HG02884 (cell line): ENCODE data around the gene CELA3B.
"Not testable (repeated sequence)": the region's sequence is repeated elsewhere in the genome, so short reads cannot be mapped to it uniquely, and the experiment has no call there.

ENCODE experiments used
- ATAC-seq: cut with Tn5 transposase; IDR thresholded peaks from one replicate; pipeline ENCODE4 v1.9.1; 2021; ENCODE audit warnings: mild to moderate bottlenecking, moderate library complexity; ENCODE audit not compliant: unreplicated experiment

The CELA3B gene

DNA sequence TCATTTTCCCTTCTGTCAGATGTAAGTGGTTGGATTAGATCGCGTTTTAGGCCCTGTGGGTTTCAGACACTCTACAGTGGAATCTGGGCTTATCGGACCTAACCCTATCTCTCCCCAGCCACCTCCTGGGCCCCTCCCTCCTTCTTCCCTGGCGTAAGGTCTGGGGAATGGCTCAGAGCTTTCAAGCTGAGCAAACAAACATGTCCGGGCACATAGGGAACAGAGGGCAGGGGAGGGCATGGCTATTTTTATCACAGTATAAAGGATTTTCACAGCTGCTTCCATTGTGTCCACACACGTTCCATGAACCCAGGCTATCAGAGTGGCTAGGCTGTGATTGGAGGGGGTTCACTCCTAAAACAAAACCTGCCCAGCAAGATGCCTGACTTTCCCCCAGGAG lies 2.1 kb upstream of the CELA3B start:
- ATAC-seq, result not testable (repeated sequence)

DNA sequence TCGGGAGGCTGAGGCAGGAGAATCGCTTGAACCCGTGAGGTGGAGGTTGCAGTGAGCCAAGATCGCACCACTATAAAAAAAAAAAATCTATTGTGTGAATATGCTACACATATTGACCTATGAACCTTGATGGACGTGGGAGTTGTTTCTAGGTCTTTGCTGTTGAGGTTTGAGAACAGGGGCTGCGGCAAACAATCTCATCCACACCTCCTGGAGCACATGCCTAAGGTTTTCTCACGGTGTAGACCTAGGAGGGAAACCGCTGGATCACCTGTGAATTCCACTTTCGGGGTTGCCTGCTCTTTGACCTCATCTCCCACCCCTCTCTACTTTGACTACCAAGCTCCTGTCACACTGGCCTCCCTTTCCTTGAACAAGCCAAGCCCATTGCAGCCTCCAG lies 1.5 kb upstream of the CELA3B start:
- ATAC-seq, result not testable (repeated sequence)

- ATAC-seq, result not testable (repeated sequence)
Measured at GRCh38 chr1:21978209-21978608, 1.4 kb downstream of the CELA3B start.

DNA sequence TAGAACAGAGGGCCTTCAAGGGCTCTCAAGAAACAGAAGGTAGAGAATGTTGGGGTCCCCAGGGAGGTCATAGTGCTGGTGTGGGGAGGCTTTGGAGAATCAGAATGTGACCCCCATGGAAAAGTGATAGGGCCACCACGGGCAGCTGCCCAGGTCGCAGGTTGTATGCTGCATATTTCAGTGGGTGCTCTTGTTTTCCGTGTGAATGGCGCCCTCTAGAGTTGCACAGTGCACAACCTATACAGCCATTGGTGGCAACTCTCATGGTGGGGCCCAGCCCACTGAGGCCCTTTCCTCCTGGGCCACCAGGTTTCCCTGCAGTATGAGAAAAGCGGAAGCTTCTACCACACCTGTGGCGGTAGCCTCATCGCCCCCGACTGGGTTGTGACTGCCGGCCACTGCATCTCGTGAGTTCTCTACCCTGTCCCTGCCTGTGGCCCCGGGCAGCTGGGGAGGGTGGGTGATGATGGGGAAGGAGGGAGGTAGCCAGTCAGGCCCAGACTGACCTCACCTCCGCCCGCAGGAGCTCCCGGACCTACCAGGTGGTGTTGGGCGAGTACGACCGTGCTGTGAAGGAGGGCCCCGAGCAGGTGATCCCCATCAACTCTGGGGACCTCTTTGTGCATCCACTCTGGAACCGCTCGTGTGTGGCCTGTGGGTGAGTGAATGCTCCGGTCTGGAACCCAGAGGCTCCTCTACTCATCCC lies 3.8 kb downstream of the CELA3B start:
- not testable (repeated sequence) for ATAC-seq

DNA sequence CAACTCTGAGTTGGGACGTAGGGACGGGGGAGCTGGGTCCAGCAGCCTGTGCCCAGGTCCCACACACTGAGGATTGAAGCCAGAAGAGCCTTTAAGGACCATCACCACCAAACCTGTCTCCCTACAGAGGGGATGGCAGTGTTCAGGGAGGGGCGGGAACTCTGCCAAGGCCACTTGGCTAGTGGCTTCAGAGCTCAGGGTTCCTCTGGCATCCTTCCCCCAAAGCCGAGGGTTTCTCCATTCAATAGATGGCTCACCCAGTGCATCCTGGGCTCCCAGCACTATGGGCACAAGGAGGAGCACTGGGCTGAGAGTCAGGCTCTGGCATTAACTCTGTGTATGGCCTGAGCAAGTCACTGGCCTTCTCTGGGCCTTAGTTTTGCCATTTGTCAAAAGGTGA lies 4.4 kb downstream of the CELA3B start:
- ATAC-seq, result not testable (repeated sequence)

DNA sequence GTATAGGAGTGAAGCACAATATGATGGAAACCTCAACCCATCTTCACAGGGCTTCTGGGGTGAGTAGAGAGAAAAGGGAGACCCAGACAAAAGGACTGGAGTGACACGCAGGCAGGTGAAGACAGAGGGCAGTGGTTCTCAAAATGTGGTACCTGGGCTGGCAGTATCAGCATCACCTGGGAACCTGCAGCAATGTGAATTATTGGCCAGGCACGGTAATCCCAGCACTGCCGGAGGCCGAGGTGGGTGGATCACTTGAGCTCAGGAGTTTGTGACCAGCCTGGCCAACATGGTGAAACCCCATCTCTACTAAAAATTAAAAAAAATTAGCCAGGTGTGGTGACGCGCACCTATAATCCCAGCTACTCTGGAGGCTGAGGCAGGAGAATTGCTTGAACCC lies 5.3 kb downstream of the CELA3B start:
- ATAC-seq, result not testable (repeated sequence)

DNA sequence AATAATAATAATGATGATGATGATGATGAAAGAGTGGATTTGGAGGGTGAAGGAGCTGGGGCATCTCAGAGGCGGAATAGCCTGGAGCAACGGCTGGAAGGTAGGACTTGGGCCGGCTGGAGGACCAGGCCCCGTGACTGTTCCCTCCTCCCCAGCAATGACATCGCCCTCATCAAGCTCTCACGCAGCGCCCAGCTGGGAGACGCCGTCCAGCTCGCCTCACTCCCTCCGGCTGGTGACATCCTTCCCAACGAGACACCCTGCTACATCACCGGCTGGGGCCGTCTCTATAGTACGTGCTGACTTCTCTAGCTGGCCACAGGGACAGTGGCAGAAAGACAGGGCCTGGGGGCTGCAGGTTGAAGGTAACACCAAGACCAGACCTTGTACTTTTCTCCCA lies 6.7 kb downstream of the CELA3B start:
- not testable (repeated sequence) for ATAC-seq

GRCh38 chr1:21985893-21986292 lies 9.1 kb downstream of the CELA3B start:
- not testable (repeated sequence) for ATAC-seq

- not testable (repeated sequence) for ATAC-seq
Measured at GRCh38 chr1:21986386-21986785, 9.6 kb downstream of the CELA3B start.

GRCh38 chr1:21989672-21990393 lies 13.0 kb downstream of the CELA3B start:
- ATAC-seq, result not testable (repeated sequence)

DNA sequence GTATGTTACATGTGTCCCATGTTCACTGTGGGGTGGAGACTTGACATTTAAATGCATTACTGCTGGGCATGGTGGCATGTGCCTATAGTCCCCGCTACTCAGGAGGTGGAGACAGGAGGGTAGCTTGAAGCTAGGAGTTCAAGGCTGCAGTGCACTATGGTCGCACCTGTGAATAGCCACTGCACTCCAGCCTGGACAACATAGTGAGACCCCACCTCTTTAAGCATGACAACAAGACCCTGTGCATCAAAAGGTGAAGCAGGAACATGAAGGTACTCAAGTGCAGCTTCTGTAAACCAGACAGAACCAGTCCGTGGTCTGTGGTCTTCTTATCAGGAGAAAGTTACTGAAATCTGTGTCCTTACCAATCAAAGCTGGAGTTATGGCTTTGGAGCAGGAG lies 15.4 kb downstream of the CELA3B start:
- not testable (repeated sequence) for ATAC-seq

DNA sequence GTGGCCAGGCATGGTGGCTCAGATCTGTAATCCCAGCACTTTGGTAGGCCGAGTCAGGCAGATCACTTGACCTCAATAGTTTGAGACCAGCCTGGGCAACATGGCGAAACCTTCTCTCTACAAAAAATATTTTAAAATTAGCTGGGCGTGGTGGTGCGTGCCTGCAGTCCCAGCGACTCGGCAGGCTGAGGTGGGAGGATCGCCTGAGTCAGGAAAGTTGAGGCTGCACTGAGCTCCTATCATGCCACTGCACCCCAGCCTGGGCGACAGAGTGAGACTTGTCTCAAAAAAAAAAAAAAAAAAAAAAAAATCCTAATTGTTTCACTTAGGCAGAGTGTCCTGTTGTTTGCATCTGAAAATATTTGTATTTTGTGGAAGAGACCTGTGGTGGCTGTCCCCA lies 17.9 kb downstream of the CELA3B start:
- not testable (repeated sequence) for ATAC-seq

DNA sequence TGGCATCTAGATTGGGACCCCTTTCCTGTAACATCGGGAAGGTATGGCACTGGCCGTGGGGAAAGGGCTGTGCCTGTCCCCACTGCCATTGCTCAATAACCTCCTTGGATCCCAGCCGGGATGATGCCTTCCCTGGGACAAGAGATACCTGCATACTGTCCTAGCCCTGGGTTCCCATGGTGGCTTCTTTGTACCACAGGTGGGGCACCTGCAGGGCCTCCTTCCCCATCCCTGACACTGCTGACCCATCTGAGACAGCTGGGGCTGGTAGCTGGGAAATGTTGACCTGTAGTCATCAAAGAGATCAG lies 19.8 kb downstream of the CELA3B start:
- not testable (repeated sequence) for ATAC-seq

- ATAC-seq, result not testable (repeated sequence)
Measured at GRCh38 chr1:21997891-21998623, 21.2 kb downstream of the CELA3B start.

- ATAC-seq, result not testable (repeated sequence)
Measured at GRCh38 chr1:21998624-21999294, 21.9 kb downstream of the CELA3B start.

DNA sequence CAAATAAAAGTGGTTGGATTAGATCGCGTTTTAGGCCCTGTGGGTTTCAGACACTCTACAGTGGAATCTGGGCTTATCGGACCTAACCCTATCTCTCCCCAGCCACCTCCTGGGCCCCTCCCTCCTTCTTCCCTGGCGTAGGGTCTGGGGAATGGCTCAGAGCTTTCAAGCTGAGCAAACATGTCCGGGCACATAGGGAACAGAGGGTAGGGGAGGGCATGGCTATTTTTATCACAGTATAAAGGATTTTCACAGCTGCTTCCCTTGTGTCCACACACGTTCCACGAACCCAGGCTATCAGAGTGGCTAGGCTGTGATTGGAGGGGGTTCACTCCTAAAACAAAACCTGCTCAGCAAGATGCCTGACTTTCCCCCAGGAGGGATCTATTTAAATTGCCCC lies 22.8 kb downstream of the CELA3B start:
- not testable (repeated sequence) for ATAC-seq

DNA sequence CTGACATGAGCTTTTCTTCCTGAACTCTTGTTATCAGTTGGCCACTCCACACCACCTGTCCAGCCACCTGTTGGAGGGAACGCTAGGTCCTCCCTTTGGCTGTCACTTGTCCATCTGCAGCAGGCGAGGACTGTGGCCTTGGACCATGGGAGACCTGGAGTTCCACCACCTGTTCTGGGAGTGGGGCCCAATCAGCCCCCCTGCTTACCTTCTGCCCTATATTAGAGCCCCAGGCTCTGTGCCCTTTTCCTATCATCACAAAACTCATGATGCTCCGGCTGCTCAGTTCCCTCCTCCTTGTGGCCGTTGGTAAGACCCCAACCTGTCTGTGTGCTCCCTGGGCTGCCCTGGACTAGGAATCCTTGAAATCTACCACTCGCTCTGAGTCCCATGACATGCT lies 24.6 kb downstream of the CELA3B start, which contains the start of gene CELA3A:
Gene CELA3A, plus strand, starts transcription at position 249 of the 400 bp plus-strand sequence. Its CDS starts 18 bp downstream, at position 267.
- ATAC-seq, result no peak

GRCh38 chr1:22002461-22002860 lies 25.6 kb downstream of the CELA3B start:
- not testable (repeated sequence) for ATAC-seq

DNA sequence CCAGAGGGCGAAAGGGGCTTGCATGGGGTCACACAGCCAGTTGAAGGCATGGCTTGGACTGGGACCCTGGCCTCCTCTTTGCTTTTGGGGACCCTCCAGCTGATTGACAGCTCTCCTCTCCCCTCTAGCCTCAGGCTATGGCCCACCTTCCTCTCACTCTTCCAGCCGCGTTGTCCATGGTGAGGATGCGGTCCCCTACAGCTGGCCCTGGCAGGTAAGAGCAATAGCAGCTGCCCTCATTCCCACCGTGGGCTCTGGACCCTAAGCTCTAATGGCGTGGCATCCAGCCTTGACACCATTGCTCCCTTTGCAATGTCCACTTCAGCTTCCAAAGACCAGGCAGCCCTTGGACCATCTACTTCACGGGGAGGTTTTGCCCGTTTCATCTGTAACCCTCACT lies 26.1 kb downstream of the CELA3B start:
- ATAC-seq, result not testable (repeated sequence)

DNA sequence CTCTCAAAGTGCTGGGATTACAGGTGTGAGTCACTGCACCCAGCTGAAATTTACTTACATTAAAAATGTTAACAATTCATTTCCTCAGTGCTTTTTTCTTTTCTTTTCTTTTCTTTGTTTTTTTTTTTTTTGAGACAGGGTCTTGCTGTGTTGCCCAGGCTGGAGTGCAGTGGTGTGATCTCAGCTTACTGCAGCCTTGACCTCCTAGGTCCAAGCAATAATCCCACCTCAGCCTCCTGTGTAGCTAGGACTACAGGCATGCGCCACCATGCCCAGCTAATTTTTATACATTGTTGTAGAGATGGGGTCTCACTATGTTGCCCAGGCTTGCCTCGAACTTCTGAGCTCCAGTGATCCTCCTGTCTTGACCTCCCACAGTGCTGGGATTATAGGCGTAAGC lies 27.1 kb downstream of the CELA3B start:
- ATAC-seq, result not testable (repeated sequence)
